Measurements from ENCODE around the gene PKMYT1. TPM values are rescaled to one million over a fixed set of nuclear protein-coding genes. Genes with fewer than 3 reads are reported as not detected.

Gene PKMYT1
- total and polyA plus RNA-seq, 2 experiments from 2014 or later, result 90.9 to 100 TPM

DNA sequence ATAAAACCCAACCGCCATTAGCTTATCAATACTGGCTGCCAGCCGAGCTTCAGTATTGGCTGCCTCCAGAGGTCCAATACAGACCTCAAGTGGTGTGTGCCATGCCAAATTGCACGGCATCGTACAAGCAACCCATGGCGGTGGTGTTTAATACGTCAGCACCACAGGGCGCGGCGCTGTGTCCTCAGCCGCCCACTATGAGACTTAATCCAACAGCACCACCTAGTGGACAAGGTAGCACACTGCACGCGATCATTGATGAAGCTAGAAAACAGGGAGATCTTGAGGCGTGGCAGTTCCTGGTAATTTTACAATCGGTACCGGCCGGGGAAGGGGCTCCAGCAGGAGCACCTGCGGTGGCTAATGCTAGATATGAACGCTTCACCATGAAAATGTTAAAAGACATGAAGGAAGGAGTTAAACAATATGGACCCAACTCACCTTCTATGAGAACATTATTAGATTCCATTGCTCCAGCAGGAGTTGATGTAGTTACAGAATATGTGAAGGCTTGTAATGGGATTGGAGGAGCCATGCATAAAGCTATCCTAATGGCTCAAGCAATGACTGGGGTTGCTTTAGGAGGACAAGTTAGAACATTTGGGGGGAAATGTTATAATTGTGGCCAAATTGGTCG lies 53.1 kb downstream of the PKMYT1 start:
- Mint-ChIP-seq H3K9me3 (peaks cover 9% of the 10 kb centered on the region; the same call in 2 of the 3 replicates), H3K27ac (no peak overlapping the region), H3K27me3 (ENCODE audit: insufficient read depth, low read depth, poor library complexity) (peaks cover 11% of the 10 kb centered on the region), H3K4me3 (no peak overlapping the region; the same call in 2 of the 3 replicates), H3K4me1 (peaks cover 38% of the 10 kb centered on the region), H3K36me3 (ENCODE audit: low read depth) (peaks cover 13% of the 10 kb centered on the region; the same call in 1 of the 3 replicates)
- Histone ChIP-seq H3K4me2 (peak overlapping the region; percentile 16; the same call in 1 of the 2 replicates), H3K4me1 (ENCODE audit: insufficient read depth) (peaks cover 7% of the 10 kb centered on the region; the same call in 1 of the 2 replicates), H3K4me3 (no peak overlapping the region), H3K36me3 (ENCODE audit: insufficient read depth) (no peaks in the 10 kb centered on the region), H3K9me2 (ENCODE audit: insufficient read depth) (no peaks in the 10 kb centered on the region), H2AFZ (no peak overlapping the region), H4K20me1 (replicated peaks; ENCODE audit: insufficient read depth) (no peaks in the 10 kb centered on the region), H3F3A (replicated peaks; ENCODE audit: low read depth) (peaks cover 12% of the 10 kb centered on the region), H3K79me2 (replicated peaks; ENCODE audit: insufficient read depth) (no peaks in the 10 kb centered on the region), H3K27me3 (ENCODE audit: insufficient read depth) (0 out of 2 replicates have a peak, but pooled peaks cover 7% of the 10 kb centered on the region), H3K27ac (ENCODE audit: low read depth) (no peak overlapping the region)
- ATAC-seq (peak; percentile 45), DNase-seq (ENCODE audit: low spot score) (peak; percentile 96)
- TF ChIP-seq, protein P1, sequence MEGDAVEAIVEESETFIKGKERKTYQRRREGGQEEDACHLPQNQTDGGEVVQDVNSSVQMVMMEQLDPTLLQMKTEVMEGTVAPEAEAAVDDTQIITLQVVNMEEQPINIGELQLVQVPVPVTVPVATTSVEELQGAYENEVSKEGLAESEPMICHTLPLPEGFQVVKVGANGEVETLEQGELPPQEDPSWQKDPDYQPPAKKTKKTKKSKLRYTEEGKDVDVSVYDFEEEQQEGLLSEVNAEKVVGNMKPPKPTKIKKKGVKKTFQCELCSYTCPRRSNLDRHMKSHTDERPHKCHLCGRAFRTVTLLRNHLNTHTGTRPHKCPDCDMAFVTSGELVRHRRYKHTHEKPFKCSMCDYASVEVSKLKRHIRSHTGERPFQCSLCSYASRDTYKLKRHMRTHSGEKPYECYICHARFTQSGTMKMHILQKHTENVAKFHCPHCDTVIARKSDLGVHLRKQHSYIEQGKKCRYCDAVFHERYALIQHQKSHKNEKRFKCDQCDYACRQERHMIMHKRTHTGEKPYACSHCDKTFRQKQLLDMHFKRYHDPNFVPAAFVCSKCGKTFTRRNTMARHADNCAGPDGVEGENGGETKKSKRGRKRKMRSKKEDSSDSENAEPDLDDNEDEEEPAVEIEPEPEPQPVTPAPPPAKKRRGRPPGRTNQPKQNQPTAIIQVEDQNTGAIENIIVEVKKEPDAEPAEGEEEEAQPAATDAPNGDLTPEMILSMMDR (conservative IDR thresholded peaks at IDR 0.05; ENCODE audit: low read depth in 2 of 2), result peak; percentile 95 to 99
- TF ChIP-seq, protein P2, sequence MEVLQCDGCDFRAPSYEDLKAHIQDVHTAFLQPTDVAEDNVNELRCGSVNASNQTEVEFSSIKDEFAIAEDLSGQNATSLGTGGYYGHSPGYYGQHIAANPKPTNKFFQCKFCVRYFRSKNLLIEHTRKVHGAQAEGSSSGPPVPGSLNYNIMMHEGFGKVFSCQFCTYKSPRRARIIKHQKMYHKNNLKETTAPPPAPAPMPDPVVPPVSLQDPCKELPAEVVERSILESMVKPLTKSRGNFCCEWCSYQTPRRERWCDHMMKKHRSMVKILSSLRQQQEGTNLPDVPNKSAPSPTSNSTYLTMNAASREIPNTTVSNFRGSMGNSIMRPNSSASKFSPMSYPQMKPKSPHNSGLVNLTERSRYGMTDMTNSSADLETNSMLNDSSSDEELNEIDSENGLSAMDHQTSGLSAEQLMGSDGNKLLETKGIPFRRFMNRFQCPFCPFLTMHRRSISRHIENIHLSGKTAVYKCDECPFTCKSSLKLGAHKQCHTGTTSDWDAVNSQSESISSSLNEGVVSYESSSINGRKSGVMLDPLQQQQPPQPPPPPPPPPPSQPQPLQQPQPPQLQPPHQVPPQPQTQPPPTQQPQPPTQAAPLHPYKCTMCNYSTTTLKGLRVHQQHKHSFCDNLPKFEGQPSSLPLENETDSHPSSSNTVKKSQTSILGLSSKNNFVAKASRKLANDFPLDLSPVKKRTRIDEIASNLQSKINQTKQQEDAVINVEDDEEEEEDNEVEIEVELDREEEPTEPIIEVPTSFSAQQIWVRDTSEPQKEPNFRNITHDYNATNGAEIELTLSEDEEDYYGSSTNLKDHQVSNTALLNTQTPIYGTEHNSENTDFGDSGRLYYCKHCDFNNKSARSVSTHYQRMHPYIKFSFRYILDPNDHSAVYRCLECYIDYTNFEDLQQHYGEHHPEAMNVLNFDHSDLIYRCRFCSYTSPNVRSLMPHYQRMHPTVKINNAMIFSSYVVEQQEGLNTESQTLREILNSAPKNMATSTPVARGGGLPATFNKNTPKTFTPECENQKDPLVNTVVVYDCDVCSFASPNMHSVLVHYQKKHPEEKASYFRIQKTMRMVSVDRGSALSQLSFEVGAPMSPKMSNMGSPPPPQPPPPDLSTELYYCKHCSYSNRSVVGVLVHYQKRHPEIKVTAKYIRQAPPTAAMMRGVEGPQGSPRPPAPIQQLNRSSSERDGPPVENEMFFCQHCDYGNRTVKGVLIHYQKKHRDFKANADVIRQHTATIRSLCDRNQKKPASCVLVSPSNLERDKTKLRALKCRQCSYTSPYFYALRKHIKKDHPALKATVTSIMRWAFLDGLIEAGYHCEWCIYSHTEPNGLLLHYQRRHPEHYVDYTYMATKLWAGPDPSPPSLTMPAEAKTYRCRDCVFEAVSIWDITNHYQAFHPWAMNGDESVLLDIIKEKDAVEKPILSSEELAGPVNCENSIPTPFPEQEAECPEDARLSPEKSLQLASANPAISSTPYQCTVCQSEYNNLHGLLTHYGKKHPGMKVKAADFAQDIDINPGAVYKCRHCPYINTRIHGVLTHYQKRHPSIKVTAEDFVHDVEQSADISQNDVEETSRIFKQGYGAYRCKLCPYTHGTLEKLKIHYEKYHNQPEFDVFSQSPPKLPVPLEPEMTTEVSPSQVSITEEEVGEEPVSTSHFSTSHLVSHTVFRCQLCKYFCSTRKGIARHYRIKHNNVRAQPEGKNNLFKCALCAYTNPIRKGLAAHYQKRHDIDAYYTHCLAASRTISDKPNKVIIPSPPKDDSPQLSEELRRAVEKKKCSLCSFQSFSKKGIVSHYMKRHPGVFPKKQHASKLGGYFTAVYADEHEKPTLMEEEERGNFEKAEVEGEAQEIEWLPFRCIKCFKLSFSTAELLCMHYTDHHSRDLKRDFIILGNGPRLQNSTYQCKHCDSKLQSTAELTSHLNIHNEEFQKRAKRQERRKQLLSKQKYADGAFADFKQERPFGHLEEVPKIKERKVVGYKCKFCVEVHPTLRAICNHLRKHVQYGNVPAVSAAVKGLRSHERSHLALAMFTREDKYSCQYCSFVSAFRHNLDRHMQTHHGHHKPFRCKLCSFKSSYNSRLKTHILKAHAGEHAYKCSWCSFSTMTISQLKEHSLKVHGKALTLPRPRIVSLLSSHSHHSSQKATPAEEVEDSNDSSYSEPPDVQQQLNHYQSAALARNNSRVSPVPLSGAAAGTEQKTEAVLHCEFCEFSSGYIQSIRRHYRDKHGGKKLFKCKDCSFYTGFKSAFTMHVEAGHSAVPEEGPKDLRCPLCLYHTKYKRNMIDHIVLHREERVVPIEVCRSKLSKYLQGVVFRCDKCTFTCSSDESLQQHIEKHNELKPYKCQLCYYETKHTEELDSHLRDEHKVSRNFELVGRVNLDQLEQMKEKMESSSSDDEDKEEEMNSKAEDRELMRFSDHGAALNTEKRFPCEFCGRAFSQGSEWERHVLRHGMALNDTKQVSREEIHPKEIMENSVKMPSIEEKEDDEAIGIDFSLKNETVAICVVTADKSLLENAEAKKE (CRISPR knock-in tag; IDR thresholded peaks at IDR 0.05), result no peak
- TF ChIP-seq ZNF114 (CRISPR knock-in tag; IDR thresholded peaks at IDR 0.05), result no peak
- 0 out of 2 replicates have a peak, but pooled peaks have one; percentile 37 for TF ChIP-seq POLR2AphosphoS5 (IDR thresholded peaks at IDR 0.05; ENCODE audit: low read depth)
- no peak for TF ChIP-seq ZNF331 (CRISPR knock-in tag; IDR thresholded peaks at IDR 0.05; ENCODE audit: low read depth)
- TF ChIP-seq ETS1 (IDR thresholded peaks at IDR 0.05), result no peak
- TF ChIP-seq EZH2 (IDR thresholded peaks at IDR 0.05; ENCODE audit: low read depth, unreplicated experiment), result no peak
- peak; percentile 88 for TF ChIP-seq CREB1 (CRISPR knock-in tag; IDR thresholded peaks at IDR 0.05; ENCODE audit: low read depth)
- no peak for TF ChIP-seq STAT1 (IDR thresholded peaks at IDR 0.05; ENCODE audit: unreplicated experiment)
- TF ChIP-seq NANOG (IDR thresholded peaks at IDR 0.05; ENCODE audit: borderline replicate concordance), result no peak
- TF ChIP-seq JUNB (IDR thresholded peaks at IDR 0.05; ENCODE audit: unreplicated experiment), result no peak
- TF ChIP-seq EZH2phosphoT487 (IDR thresholded peaks at IDR 0.05; ENCODE audit: unreplicated experiment), result no peak
- TF ChIP-seq REST (IDR thresholded peaks at IDR 0.05; ENCODE audit: unreplicated experiment), result no peak

Data from GM23338 (cell line).